GM19240 (cell line): ENCODE data around the gene CILP.
"Not testable (repeated sequence)": the region's sequence is repeated elsewhere in the genome, so short reads cannot be mapped to it uniquely, and the experiment has no call there.

Experiments used
- DNase-seq: peaks from one replicate; pipeline ENCODE4 v3.0.0; 2011; ENCODE audit warnings: low spot score; ENCODE audit not compliant: insufficient read length

CILP gene

GRCh38 chr15:65196637-65197336, 14.5 kb downstream of the CILP start:
- no peak for DNase-seq

- no peak for DNase-seq
Measured at GRCh38 chr15:65195548-65195923, 15.7 kb downstream of the CILP start.

GRCh38 chr15:65194826-65195547, 16.3 kb downstream of the CILP start:
- no peak for DNase-seq

- no peak for DNase-seq
Measured at GRCh38 chr15:65192016-65192415, 19.3 kb downstream of the CILP start.

GRCh38 chr15:65189102-65189740, 22.1 kb downstream of the CILP start:
- no peak for DNase-seq

GRCh38 chr15:65188472-65188871, 22.8 kb downstream of the CILP start:
- not testable (repeated sequence) for DNase-seq

GRCh38 chr15:65184868-65185717, 26.2 kb downstream of the CILP start, which contains the start of gene CLPX:
Gene CLPX (minus strand): TSS chr15:65185342. CDS start chr15:65185153, 189 bp downstream.
- DNase-seq: peak; percentile 76

GRCh38 chr15:65184305-65184867, 26.9 kb downstream of the CILP start:
- no peak for DNase-seq

GRCh38 chr15:65183865-65184159, 27.5 kb downstream of the CILP start:
- no peak for DNase-seq

GRCh38 chr15:65182538-65182937, 28.7 kb downstream of the CILP start:
- DNase-seq: no peak

- not testable (repeated sequence) for DNase-seq
Measured at GRCh38 chr15:65181582-65182353, 29.5 kb downstream of the CILP start.

GRCh38 chr15:65180167-65180566, 31.1 kb downstream of the CILP start:
- DNase-seq: no peak

- DNase-seq: no peak
Measured at GRCh38 chr15:65177901-65178300, 33.4 kb downstream of the CILP start.

- DNase-seq: no peak
Measured at GRCh38 chr15:65176056-65176455, 35.2 kb downstream of the CILP start.

- no peak for DNase-seq
Measured at GRCh38 chr15:65175511-65175910, 35.8 kb downstream of the CILP start.

GRCh38 chr15:65174509-65174908, 36.8 kb downstream of the CILP start:
- no peak for DNase-seq

- no peak for DNase-seq
Measured at GRCh38 chr15:65172531-65172930, 38.7 kb downstream of the CILP start.

- DNase-seq: no peak
Measured at GRCh38 chr15:65171428-65171827, 39.8 kb downstream of the CILP start.

GRCh38 chr15:65165875-65166274, 45.4 kb downstream of the CILP start:
- no peak for DNase-seq

GRCh38 chr15:65164139-65164538, 47.1 kb downstream of the CILP start:
- DNase-seq: no peak

GRCh38 chr15:65163041-65163440, 48.2 kb downstream of the CILP start:
- no peak for DNase-seq
